Measurements from ENCODE around the gene GNAO1. TPM values are rescaled to one million over a fixed set of nuclear protein-coding genes. Genes with fewer than 3 reads are reported as not detected.

GNAO1 gene
- total and polyA plus RNA-seq, 7 donors, result 0.69 to 67.0 (median 28.8) TPM

DNA sequence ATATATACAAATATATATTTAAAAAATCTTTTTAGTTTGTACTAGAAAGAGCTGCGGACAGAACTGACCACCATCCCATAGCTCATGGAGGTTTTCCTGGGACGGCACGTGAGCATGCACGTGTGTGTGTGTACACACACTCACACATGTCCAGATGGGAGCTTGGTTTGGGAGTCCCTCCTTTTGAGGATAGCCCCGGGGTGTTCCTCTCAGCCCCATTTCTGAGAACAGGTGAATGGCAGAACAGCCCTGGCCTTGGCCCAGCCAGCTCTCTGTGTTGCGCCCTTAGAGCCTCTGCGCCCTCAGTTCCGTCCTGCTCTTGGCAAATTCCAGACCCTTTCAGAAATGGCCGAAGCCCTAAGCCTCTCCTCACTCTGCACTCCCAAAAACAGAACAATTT, 163.9 kb downstream of the GNAO1 start:
- H3K36me3 ChIP-seq, result peaks cover 0 to 12% (median 0%) of the 10 kb centered on the region in 4 donors
- peak; percentile 55 for DNase-seq
- H3K9me3 ChIP-seq, result no peaks in the 10 kb centered on the region
- TF ChIP-seq EP300 (IDR thresholded peaks at IDR 0.05) (no peak), CTCF (IDR thresholded peaks at IDR 0.05) (no peak), POLR2AphosphoS5 (IDR thresholded peaks at IDR 0.05) (no peak), POLR2A (IDR thresholded peaks at IDR 0.05) (no peak)
- WGBS, 2 donors, result 94% methylated on average over 9 of the region's 9 CpGs
- peak overlapping the region in 1 of 4 donors; percentile 74 for H3K27ac ChIP-seq
- H3K4me3 ChIP-seq, result no peak overlapping the region
- H3K4me1 ChIP-seq, result peaks cover 0 to 21% (median 15%) of the 10 kb centered on the region in 4 donors
- no peaks in the 10 kb centered on the region for H3K27me3 ChIP-seq
- intact Hi-C loops (cut with DNase I), result no loop called here

DNA sequence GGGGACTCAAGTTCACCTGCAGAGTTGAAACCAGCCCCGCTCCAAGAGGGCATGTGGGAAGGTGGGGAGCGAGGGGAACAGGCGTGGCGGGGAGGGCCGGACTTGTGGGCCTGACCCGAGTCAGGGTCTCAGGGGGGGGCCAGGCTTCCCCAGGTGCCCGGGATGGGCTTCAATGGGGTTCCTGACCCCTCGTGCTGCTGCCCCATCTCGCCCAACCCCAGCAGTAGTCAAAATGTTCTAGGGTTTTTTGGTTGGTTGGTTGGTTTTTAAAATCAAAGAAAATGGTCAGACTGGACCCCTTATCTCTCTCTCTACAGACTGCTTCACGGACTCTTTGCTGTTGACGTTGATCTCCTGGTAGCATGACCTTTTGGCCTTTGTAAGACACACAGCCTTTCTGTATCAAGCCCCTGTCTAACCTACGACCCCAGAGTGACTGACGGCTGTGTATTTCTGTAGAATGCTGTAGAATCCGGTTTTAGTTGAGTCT, 164.5 kb downstream of the GNAO1 start:
- intact Hi-C loops (cut with DNase I), result loop anchor here (2.0 kb wide), 1 partner anchor 411 kb away; no protein-coding TSS in a partner anchor
- Histone ChIP-seq H3K9me3 (no peaks in the 10 kb centered on the region), H3K36me3 (peaks cover 0 to 17% (median 0%) of the 10 kb centered on the region in 4 donors), H3K27ac (peak overlapping the region in 3 of 4 donors; percentile 68 to 75 (median 74)), H3K4me1 (peaks cover 0 to 21% (median 15%) of the 10 kb centered on the region in 4 donors), H3K27me3 (no peaks in the 10 kb centered on the region), H3K4me3 (peak overlapping the region in 2 of 4 donors; percentile 46 to 52)
- WGBS, 2 donors, result 72 to 78% methylated on average over 14 of the region's 14 CpGs
- DNase-seq, result peak; percentile 64
- TF ChIP-seq POLR2A (IDR thresholded peaks at IDR 0.05), result no peak
- no peak for TF ChIP-seq CTCF (IDR thresholded peaks at IDR 0.05)
- TF ChIP-seq EP300 (IDR thresholded peaks at IDR 0.05), result no peak
- TF ChIP-seq POLR2AphosphoS5 (IDR thresholded peaks at IDR 0.05), result no peak

GRCh38 chr16:56356276-56357240, 165.3 kb downstream of the GNAO1 start:
- Histone ChIP-seq H3K36me3 (peaks cover 0 to 15% (median 0%) of the 10 kb centered on the region in 4 donors), H3K9me3 (no peaks in the 10 kb centered on the region), H3K27me3 (no peaks in the 10 kb centered on the region), H3K4me3 (peak overlapping the region; percentile 31 to 54 (median 49)), H3K27ac (peak overlapping the region; percentile 62 to 75 (median 71)), H3K4me1 (peaks cover 0 to 21% (median 15%) of the 10 kb centered on the region in 4 donors)
- intact Hi-C loops (cut with DNase I), result loop anchor here (2.0 kb wide), 1 partner anchor 412 kb away; no protein-coding TSS in a partner anchor
- peak; percentile 91 for DNase-seq
- WGBS, 2 donors, result 2 to 3% methylated on average over 33 of the region's 33 CpGs
- no peak for TF ChIP-seq POLR2A (IDR thresholded peaks at IDR 0.05)
- TF ChIP-seq EP300 (IDR thresholded peaks at IDR 0.05), result no peak
- peak in 2 of 4 donors; percentile 48 to 58 for TF ChIP-seq POLR2AphosphoS5 (IDR thresholded peaks at IDR 0.05)
- peak; percentile 59 to 87 (median 80) for TF ChIP-seq CTCF (IDR thresholded peaks at IDR 0.05)

DNA sequence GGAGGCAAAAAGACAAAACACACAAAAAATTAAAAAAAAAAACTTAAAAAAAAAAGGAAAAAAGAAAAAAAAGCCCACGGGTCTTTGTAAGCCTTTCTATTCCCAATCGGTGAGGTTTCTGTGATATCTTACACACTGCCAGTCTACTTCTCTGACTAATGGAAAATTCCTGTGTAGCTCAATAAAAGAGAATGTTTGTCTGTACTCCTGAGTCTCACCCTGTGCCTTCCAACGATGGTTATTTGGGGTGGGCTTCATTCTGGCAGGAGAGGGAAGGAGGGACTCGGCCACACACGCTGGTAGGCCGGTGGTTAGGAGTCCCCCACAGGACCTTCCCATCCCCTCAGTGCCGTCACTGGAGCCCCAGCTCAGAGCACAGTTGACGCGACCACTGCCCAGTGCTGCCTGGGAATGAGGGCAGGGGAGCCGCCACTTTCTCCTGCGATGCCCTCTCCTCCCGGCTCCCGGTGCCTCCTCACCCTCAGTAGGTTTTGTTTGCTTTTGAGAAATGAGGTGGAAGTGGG, 166.0 kb downstream of the GNAO1 start:
- Histone ChIP-seq H3K27me3 (no peaks in the 10 kb centered on the region), H3K4me3 (peak overlapping the region; percentile 31 to 54 (median 49)), H3K36me3 (peaks cover 0 to 19% (median 5%) of the 10 kb centered on the region in 4 donors), H3K9me3 (no peaks in the 10 kb centered on the region), H3K27ac (peak overlapping the region; percentile 62 to 75 (median 71)), H3K4me1 (peaks cover 0 to 21% (median 15%) of the 10 kb centered on the region in 4 donors)
- WGBS, 2 donors, result 61 to 68% methylated on average over 13 of the region's 13 CpGs
- TF ChIP-seq POLR2AphosphoS5 (IDR thresholded peaks at IDR 0.05), result peak in 2 of 4 donors; percentile 3 to 12
- no peak for TF ChIP-seq CTCF (IDR thresholded peaks at IDR 0.05)
- intact Hi-C loops (cut with DNase I), result loop anchor here (2.0 kb wide), 1 partner anchor 413 kb away; no protein-coding TSS in a partner anchor
- peak; percentile 66 for DNase-seq
